GM12872 (cell line): ENCODE results near the gene SOCS7.

Experiments
- CTCF ChIP-seq: IDR thresholded peaks from 3 replicates; pipeline ENCODE4 v1.5.1; 2011; ENCODE audit warnings: low read depth, mild to moderate bottlenecking, low read length, moderate library complexity; ENCODE audit not compliant: insufficient read depth

SOCS7 gene

GRCh38 chr17:38324772-38325171 lies 26.9 kb upstream of the SOCS7 start:
- no peak for TF ChIP-seq CTCF

GRCh38 chr17:38325221-38325851 lies 26.3 kb upstream of the SOCS7 start:
- no peak for TF ChIP-seq CTCF

- TF ChIP-seq CTCF, result no peak
These were observed 24.4 kb upstream of the SOCS7 start for GRCh38 chr17:38326996-38327792.

- TF ChIP-seq CTCF, result no peak
These were observed 23.7 kb upstream of the SOCS7 start for GRCh38 chr17:38327936-38328335.

- TF ChIP-seq CTCF, result no peak
These were observed 23.0 kb upstream of the SOCS7 start for GRCh38 chr17:38328620-38329019.

- TF ChIP-seq CTCF, result no peak
These were observed 22.4 kb upstream of the SOCS7 start for GRCh38 chr17:38329284-38329683.

GRCh38 chr17:38329808-38330730 lies 21.6 kb upstream of the SOCS7 start:
- no peak for TF ChIP-seq CTCF
